Loucy (cell line): Measurements from ENCODE around the gene CELSR1.

ENCODE experiments used
- CTCF ChIP-seq: fragments of 200-600 bp; sonication (generic); conservative IDR thresholded peaks from 2 replicates; pipeline ENCODE4 v1.5.1; 2014; ENCODE audit warnings: mild to moderate bottlenecking, antibody characterized with exemption, low read length
- EZH2phosphoT487 ChIP-seq: fragments of 200-600 bp; IDR thresholded peaks from 2 replicates; pipeline ENCODE4 v1.6.1; 2018; ENCODE audit warnings: antibody characterized with exemption, mild to moderate bottlenecking, moderate library complexity, borderline replicate concordance

GRCh38 chr22:46482056-46482675 is 55.3 kb downstream of the CELSR1 start:
- TF ChIP-seq CTCF (no peak), EZH2phosphoT487 (no peak)
